ENCODE results near the gene ATP4B.

The ATP4B gene

DNA sequence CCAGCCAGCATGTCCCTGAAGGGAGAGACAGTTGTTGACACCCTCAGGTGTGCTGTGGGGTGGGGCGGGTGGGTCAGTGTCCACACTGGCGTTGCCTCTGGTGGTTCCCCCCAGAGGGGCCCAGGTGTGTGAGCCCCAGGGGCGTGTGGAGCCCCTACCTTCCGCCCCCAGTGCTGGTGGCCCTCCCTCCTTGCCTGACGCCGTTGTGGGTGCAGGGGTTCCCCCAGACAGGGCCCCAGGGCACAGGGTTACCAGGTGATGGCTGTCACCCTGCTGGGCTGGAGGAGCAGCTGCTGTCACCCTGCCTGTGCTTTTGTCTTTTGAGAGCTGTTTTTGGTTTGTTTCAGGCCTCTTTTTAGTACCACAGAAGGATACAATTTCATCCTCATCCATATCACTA lies 27.2 kb downstream of the ATP4B start:
- no peaks in the 10 kb centered on the region; the same call in 1 of the 2 replicates for H3F3A ChIP-seq (ENCODE audit: low read depth)
- H4K20me1 ChIP-seq (ENCODE audit: insufficient read depth, low read length, poor library complexity, severe bottlenecking) = no peaks in the 10 kb centered on the region
- H3K4me1 ChIP-seq (ENCODE audit: insufficient read depth, low read length, poor library complexity, severe bottlenecking) = no peaks in the 10 kb centered on the region
- H3K4me2 ChIP-seq (ENCODE audit: low read depth, low read length, poor library complexity, severe bottlenecking) = no peak overlapping the region
- no peaks in the 10 kb centered on the region for H3K9me3 ChIP-seq (ENCODE audit: insufficient read depth, low read depth, low read length)
- no peak overlapping the region for H3K9ac ChIP-seq (ENCODE audit: low read depth, low read length, poor library complexity, severe bottlenecking)
- no peak overlapping the region for H2AFZ ChIP-seq (ENCODE audit: low read length)
- no peaks in the 10 kb centered on the region for H3K9me2 ChIP-seq (replicated peaks; ENCODE audit: low read depth, low read length)
- H3K27me3 ChIP-seq (ENCODE audit: insufficient read depth, low read length, poor library complexity, severe bottlenecking) = no peaks in the 10 kb centered on the region
- no peaks in the 10 kb centered on the region for H3K36me3 ChIP-seq (ENCODE audit: insufficient read depth, low read length)
- no peak for TF ChIP-seq EZH2phosphoT487 (IDR thresholded peaks at IDR 0.05; ENCODE audit: borderline replicate concordance)
- TF ChIP-seq, protein P1, sequence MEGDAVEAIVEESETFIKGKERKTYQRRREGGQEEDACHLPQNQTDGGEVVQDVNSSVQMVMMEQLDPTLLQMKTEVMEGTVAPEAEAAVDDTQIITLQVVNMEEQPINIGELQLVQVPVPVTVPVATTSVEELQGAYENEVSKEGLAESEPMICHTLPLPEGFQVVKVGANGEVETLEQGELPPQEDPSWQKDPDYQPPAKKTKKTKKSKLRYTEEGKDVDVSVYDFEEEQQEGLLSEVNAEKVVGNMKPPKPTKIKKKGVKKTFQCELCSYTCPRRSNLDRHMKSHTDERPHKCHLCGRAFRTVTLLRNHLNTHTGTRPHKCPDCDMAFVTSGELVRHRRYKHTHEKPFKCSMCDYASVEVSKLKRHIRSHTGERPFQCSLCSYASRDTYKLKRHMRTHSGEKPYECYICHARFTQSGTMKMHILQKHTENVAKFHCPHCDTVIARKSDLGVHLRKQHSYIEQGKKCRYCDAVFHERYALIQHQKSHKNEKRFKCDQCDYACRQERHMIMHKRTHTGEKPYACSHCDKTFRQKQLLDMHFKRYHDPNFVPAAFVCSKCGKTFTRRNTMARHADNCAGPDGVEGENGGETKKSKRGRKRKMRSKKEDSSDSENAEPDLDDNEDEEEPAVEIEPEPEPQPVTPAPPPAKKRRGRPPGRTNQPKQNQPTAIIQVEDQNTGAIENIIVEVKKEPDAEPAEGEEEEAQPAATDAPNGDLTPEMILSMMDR (conservative IDR thresholded peaks at IDR 0.05; ENCODE audit: low read length) = no peak
- no peaks in the 10 kb centered on the region for H3K79me2 ChIP-seq (ENCODE audit: insufficient read depth, low read length)
- no peak overlapping the region for H3K4me3 ChIP-seq (ENCODE audit: low read length, poor library complexity, severe bottlenecking)

DNA sequence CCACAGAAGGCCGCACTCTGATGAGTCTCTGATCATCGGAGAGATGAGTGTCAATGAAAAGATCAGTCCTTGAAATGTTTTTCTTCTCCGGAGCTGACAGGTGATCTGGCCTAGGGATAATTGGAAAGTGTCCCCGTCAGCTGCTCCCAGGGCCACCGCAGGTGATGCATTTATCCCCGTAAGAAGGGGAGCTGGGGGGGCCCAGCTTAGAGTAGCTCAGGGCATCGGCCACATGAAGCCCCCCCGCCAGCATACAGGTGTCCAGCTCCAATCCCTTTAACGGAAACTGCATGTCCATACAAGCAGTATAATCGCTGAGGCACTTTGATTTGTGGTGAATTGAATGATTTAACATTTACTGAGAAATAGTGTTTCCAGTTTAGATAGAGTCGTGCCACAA lies 27.7 kb downstream of the ATP4B start:
- H3K79me2 ChIP-seq (ENCODE audit: insufficient read depth, low read length) = no peaks in the 10 kb centered on the region
- H3K4me3 ChIP-seq (ENCODE audit: low read length, poor library complexity, severe bottlenecking) = no peak overlapping the region
- H3K9me3 ChIP-seq (ENCODE audit: insufficient read depth, low read depth, low read length) = no peaks in the 10 kb centered on the region
- no peaks in the 10 kb centered on the region for H3K27me3 ChIP-seq (ENCODE audit: insufficient read depth, low read length, poor library complexity, severe bottlenecking)
- no peak overlapping the region for H2AFZ ChIP-seq (ENCODE audit: low read length)
- no peaks in the 10 kb centered on the region for H3K36me3 ChIP-seq (ENCODE audit: insufficient read depth, low read length)
- no peak for TF ChIP-seq EZH2phosphoT487 (IDR thresholded peaks at IDR 0.05; ENCODE audit: borderline replicate concordance)
- TF ChIP-seq, protein P1 (conservative IDR thresholded peaks at IDR 0.05; ENCODE audit: low read length) = no peak
- no peaks in the 10 kb centered on the region for H3K9me2 ChIP-seq (replicated peaks; ENCODE audit: low read depth, low read length)
- H3F3A ChIP-seq (ENCODE audit: low read depth) = no peaks in the 10 kb centered on the region; the same call in 1 of the 2 replicates
- no peaks in the 10 kb centered on the region for H3K4me1 ChIP-seq (ENCODE audit: insufficient read depth, low read length, poor library complexity, severe bottlenecking)
- no peak overlapping the region for H3K9ac ChIP-seq (ENCODE audit: low read depth, low read length, poor library complexity, severe bottlenecking)
- no peaks in the 10 kb centered on the region for H4K20me1 ChIP-seq (ENCODE audit: insufficient read depth, low read length, poor library complexity, severe bottlenecking)
- H3K4me2 ChIP-seq (ENCODE audit: low read depth, low read length, poor library complexity, severe bottlenecking) = no peak overlapping the region

DNA sequence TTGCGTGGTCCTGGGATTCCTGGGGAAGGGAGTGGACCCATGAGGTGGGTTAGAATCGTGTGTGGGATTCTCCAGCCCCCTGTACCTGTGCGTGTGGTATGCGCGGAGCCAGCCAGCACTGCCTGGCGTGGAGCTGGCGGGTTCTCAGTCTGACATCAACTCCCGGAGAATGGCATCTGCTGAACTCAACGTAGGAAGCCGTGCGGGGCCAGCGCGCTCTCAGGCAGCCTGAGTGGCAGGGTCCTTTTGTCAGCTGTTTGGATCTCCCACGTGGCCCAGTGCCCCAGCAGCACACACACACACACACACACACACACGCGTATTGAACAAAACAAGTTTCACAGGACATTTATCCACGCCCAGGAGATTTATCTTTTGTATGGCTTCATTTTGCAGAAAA lies 28.1 kb downstream of the ATP4B start:
- H3K36me3 ChIP-seq (ENCODE audit: insufficient read depth, low read length) = no peaks in the 10 kb centered on the region

More for the DNA sequence above, 28.1 kb downstream of the ATP4B start:
- no peak overlapping the region for H3K4me3 ChIP-seq (ENCODE audit: low read length, poor library complexity, severe bottlenecking)
- no peaks in the 10 kb centered on the region for H4K20me1 ChIP-seq (ENCODE audit: insufficient read depth, low read length, poor library complexity, severe bottlenecking)
- H3K9ac ChIP-seq (ENCODE audit: low read depth, low read length, poor library complexity, severe bottlenecking) = no peak overlapping the region
- no peak overlapping the region for H2AFZ ChIP-seq (ENCODE audit: low read length)
- no peaks in the 10 kb centered on the region for H3K79me2 ChIP-seq (ENCODE audit: insufficient read depth, low read length)
- no peaks in the 10 kb centered on the region for H3K9me2 ChIP-seq (replicated peaks; ENCODE audit: low read depth, low read length)
- no peaks in the 10 kb centered on the region for H3K27me3 ChIP-seq (ENCODE audit: insufficient read depth, low read length, poor library complexity, severe bottlenecking)
- TF ChIP-seq EZH2phosphoT487 (IDR thresholded peaks at IDR 0.05; ENCODE audit: borderline replicate concordance) = no peak
- TF ChIP-seq, protein P1 (conservative IDR thresholded peaks at IDR 0.05; ENCODE audit: low read length) = no peak
- H3K4me1 ChIP-seq (ENCODE audit: insufficient read depth, low read length, poor library complexity, severe bottlenecking) = no peaks in the 10 kb centered on the region
- H3F3A ChIP-seq (ENCODE audit: low read depth) = no peaks in the 10 kb centered on the region; the same call in 1 of the 2 replicates
- H3K4me2 ChIP-seq (ENCODE audit: low read depth, low read length, poor library complexity, severe bottlenecking) = no peak overlapping the region
- no peaks in the 10 kb centered on the region for H3K9me3 ChIP-seq (ENCODE audit: insufficient read depth, low read depth, low read length)
